Measurements from ENCODE around the gene TRH. TPM values are rescaled to one million over a fixed set of nuclear protein-coding genes. Genes with fewer than 3 reads are reported as not detected.
"Not testable (repeated sequence)": the region's sequence is repeated elsewhere in the genome, so short reads cannot be mapped to it uniquely, and the experiment has no call there.

Gene TRH
- polyA plus RNA-seq, 1 donor: 0.16 TPM

GRCh38 chr3:130002666-130003598, 28.4 kb downstream of the TRH start:
- peak overlapping the region; percentile 31 for H3K4me3 ChIP-seq (ENCODE audit: low read length)
- peaks cover 12% of the 10 kb centered on the region for H3K27me3 ChIP-seq (ENCODE audit: control insufficient read depth, insufficient read depth, low read length)
- H3K4me1 ChIP-seq (ENCODE audit: control insufficient read depth, insufficient read depth, low read length); H3K36me3 ChIP-seq (ENCODE audit: control insufficient read depth, insufficient read depth, low read length); H3K9me3 ChIP-seq (ENCODE audit: control insufficient read depth, low read depth, low read length); H3K27ac ChIP-seq (ENCODE audit: low read length): not testable (repeated sequence)
- WGBS (ENCODE audit: insufficient coverage, low lambda C conversion rate): no CpG with 5 or more reads among the region's 86 CpGs
- peak; percentile 17 to 25 for DNase-seq

GRCh38 chr3:130010556-130010955, 36.0 kb downstream of the TRH start:
- DNase-seq: no peak
- no peaks in the 10 kb centered on the region for H3K4me1 ChIP-seq (ENCODE audit: control insufficient read depth, insufficient read depth, low read length)
- no peak overlapping the region for H3K4me3 ChIP-seq (ENCODE audit: low read length)
- no peaks in the 10 kb centered on the region for H3K36me3 ChIP-seq (ENCODE audit: control insufficient read depth, insufficient read depth, low read length)
- no peaks in the 10 kb centered on the region for H3K27me3 ChIP-seq (ENCODE audit: control insufficient read depth, insufficient read depth, low read length)
- H3K9me3 ChIP-seq (ENCODE audit: control insufficient read depth, low read depth, low read length): peaks cover 4% of the 10 kb centered on the region
- no CpG with 5 or more reads among the region's 19 CpGs for WGBS (ENCODE audit: insufficient coverage, low lambda C conversion rate)
- H3K27ac ChIP-seq (ENCODE audit: low read length): no peak overlapping the region

- H3K36me3 ChIP-seq (ENCODE audit: control insufficient read depth, insufficient read depth, low read length); H3K9me3 ChIP-seq (ENCODE audit: control insufficient read depth, low read depth, low read length); H3K4me3 ChIP-seq (ENCODE audit: low read length); H3K27ac ChIP-seq (ENCODE audit: low read length); DNase-seq; H3K4me1 ChIP-seq (ENCODE audit: control insufficient read depth, insufficient read depth, low read length); H3K27me3 ChIP-seq (ENCODE audit: control insufficient read depth, insufficient read depth, low read length): not testable (repeated sequence)
Measured at GRCh38 chr3:130012108-130012507, 37.6 kb downstream of the TRH start.

- DNase-seq: not testable (repeated sequence)
- WGBS (ENCODE audit: insufficient coverage, low lambda C conversion rate): no CpG with 5 or more reads among the region's 21 CpGs
Measured at GRCh38 chr3:130013246-130013645, 38.7 kb downstream of the TRH start.

GRCh38 chr3:130014526-130014925, 40.0 kb downstream of the TRH start:
- Histone ChIP-seq H3K27me3 (ENCODE audit: control insufficient read depth, insufficient read depth, low read length) (no peaks in the 10 kb centered on the region), H3K4me1 (ENCODE audit: control insufficient read depth, insufficient read depth, low read length) (no peaks in the 10 kb centered on the region), H3K9me3 (ENCODE audit: control insufficient read depth, low read depth, low read length) (peaks cover 4% of the 10 kb centered on the region), H3K4me3 (ENCODE audit: low read length) (no peak overlapping the region), H3K27ac (ENCODE audit: low read length) (no peak overlapping the region), H3K36me3 (ENCODE audit: control insufficient read depth, insufficient read depth, low read length) (no peaks in the 10 kb centered on the region)
- WGBS (ENCODE audit: insufficient coverage, low lambda C conversion rate): no CpG with 5 or more reads among the region's 11 CpGs
- no peak for DNase-seq

More at GRCh38 chr3:130013246-130013645, 38.7 kb downstream of the TRH start:
- not testable (repeated sequence) for H3K4me3 ChIP-seq (ENCODE audit: low read length); H3K27ac ChIP-seq (ENCODE audit: low read length); H3K36me3 ChIP-seq (ENCODE audit: control insufficient read depth, insufficient read depth, low read length); H3K9me3 ChIP-seq (ENCODE audit: control insufficient read depth, low read depth, low read length); H3K4me1 ChIP-seq (ENCODE audit: control insufficient read depth, insufficient read depth, low read length); H3K27me3 ChIP-seq (ENCODE audit: control insufficient read depth, insufficient read depth, low read length)

GRCh38 chr3:130017661-130018060, 43.1 kb downstream of the TRH start:
- WGBS (ENCODE audit: insufficient coverage, low lambda C conversion rate): 80% methylated on average over 4 of the region's 13 CpGs

GRCh38 chr3:130026146-130026829, 51.8 kb downstream of the TRH start:
- H3K4me3 ChIP-seq (ENCODE audit: low read length); H3K27me3 ChIP-seq (ENCODE audit: control insufficient read depth, insufficient read depth, low read length): not testable (repeated sequence)
- no CpG with 5 or more reads among the region's 14 CpGs for WGBS (ENCODE audit: insufficient coverage, low lambda C conversion rate)

More at GRCh38 chr3:130017661-130018060, 43.1 kb downstream of the TRH start:
- H3K36me3 ChIP-seq (ENCODE audit: control insufficient read depth, insufficient read depth, low read length); H3K4me1 ChIP-seq (ENCODE audit: control insufficient read depth, insufficient read depth, low read length); DNase-seq; H3K27me3 ChIP-seq (ENCODE audit: control insufficient read depth, insufficient read depth, low read length); H3K27ac ChIP-seq (ENCODE audit: low read length); H3K9me3 ChIP-seq (ENCODE audit: control insufficient read depth, low read depth, low read length); H3K4me3 ChIP-seq (ENCODE audit: low read length): not testable (repeated sequence)

GRCh38 chr3:130027437-130027836, 52.9 kb downstream of the TRH start:
- H3K9me3 ChIP-seq (ENCODE audit: control insufficient read depth, low read depth, low read length); DNase-seq; H3K27me3 ChIP-seq (ENCODE audit: control insufficient read depth, insufficient read depth, low read length); H3K4me3 ChIP-seq (ENCODE audit: low read length); H3K4me1 ChIP-seq (ENCODE audit: control insufficient read depth, insufficient read depth, low read length); H3K36me3 ChIP-seq (ENCODE audit: control insufficient read depth, insufficient read depth, low read length); H3K27ac ChIP-seq (ENCODE audit: low read length): not testable (repeated sequence)
- WGBS (ENCODE audit: insufficient coverage, low lambda C conversion rate): no CpG with 5 or more reads among the region's 6 CpGs

More at GRCh38 chr3:130026146-130026829, 51.8 kb downstream of the TRH start:
- not testable (repeated sequence) for DNase-seq; H3K9me3 ChIP-seq (ENCODE audit: control insufficient read depth, low read depth, low read length); H3K27ac ChIP-seq (ENCODE audit: low read length); H3K4me1 ChIP-seq (ENCODE audit: control insufficient read depth, insufficient read depth, low read length); H3K36me3 ChIP-seq (ENCODE audit: control insufficient read depth, insufficient read depth, low read length)

Other genes with a start within 250 kb of the TRH start
- gene TMCC1, start 81.0 kb upstream of the TRH start, polyA plus RNA-seq: 16.8 TPM
- gene ALG1L2, start 107.1 kb downstream of the TRH start, polyA plus RNA-seq: 0.91 TPM

All from large intestine (tissue), 3 donors.